ENCODE data around the gene ARID1A. TPM values are rescaled to one million over a fixed set of nuclear protein-coding genes. Genes with fewer than 3 reads are reported as not detected.

The ARID1A gene
- total and polyA plus RNA-seq, 9 of the 15 experiments (the other 6 are each of a cell fraction or from before 2014, with no cell fraction given), result 8.3 to 88.3 (median 22.5) TPM

DNA sequence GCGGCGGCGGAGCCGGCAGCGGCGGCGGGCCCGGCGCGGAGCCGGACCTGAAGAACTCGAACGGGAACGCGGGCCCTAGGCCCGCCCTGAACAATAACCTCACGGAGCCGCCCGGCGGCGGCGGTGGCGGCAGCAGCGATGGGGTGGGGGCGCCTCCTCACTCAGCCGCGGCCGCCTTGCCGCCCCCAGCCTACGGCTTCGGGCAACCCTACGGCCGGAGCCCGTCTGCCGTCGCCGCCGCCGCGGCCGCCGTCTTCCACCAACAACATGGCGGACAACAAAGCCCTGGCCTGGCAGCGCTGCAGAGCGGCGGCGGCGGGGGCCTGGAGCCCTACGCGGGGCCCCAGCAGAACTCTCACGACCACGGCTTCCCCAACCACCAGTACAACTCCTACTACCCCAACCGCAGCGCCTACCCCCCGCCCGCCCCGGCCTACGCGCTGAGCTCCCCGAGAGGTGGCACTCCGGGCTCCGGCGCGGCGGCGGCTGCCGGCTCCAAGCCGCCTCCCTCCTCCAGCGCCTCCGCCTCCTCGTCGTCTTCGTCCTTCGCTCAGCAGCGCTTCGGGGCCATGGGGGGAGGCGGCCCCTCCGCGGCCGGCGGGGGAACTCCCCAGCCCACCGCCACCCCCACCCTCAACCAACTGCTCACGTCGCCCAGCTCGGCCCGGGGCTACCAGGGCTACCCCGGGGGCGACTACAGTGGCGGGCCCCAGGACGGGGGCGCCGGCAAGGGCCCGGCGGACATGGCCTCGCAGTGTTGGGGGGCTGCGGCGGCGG is 1.0 kb downstream of the ARID1A start (continued):
- TF ChIP-seq, protein P1, sequence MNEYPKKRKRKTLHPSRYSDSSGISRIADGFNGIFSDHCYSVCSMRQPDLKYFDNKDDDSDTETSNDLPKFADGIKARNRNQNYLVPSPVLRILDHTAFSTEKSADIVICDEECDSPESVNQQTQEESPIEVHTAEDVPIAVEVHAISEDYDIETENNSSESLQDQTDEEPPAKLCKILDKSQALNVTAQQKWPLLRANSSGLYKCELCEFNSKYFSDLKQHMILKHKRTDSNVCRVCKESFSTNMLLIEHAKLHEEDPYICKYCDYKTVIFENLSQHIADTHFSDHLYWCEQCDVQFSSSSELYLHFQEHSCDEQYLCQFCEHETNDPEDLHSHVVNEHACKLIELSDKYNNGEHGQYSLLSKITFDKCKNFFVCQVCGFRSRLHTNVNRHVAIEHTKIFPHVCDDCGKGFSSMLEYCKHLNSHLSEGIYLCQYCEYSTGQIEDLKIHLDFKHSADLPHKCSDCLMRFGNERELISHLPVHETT (CRISPR knock-in tag; conservative IDR thresholded peaks at IDR 0.05 in 1 of 2, IDR thresholded peaks at IDR 0.05 in 1 of 2), result no peak
- TF ChIP-seq GTF2F1 (IDR thresholded peaks at IDR 0.05; ENCODE audit: low read depth, low read length) (no peak), RUNX1 (IDR thresholded peaks at IDR 0.05; ENCODE audit: low read depth) (no peak), YBX1 (IDR thresholded peaks at IDR 0.05) (no peak), CBX5 (IDR thresholded peaks at IDR 0.05; ENCODE audit: borderline replicate concordance, low read depth) (no peak), SUPT5H (IDR thresholded peaks at IDR 0.05) (no peak; the same call in 1 of the 2 replicates), SAP30 (IDR thresholded peaks at IDR 0.05; ENCODE audit: borderline replicate concordance, insufficient read depth, low read depth, low read length, poor library complexity, severe bottlenecking) (peak; percentile 38), MYBL2 (IDR thresholded peaks at IDR 0.05; ENCODE audit: low read depth) (no peak), MYBL2 (CRISPR knock-in tag; IDR thresholded peaks at IDR 0.05; ENCODE audit: borderline replicate concordance) (no peak), ZNF586 (CRISPR knock-in tag; conservative IDR thresholded peaks at IDR 0.05) (no peak), ZNF740 (CRISPR knock-in tag; IDR thresholded peaks at IDR 0.05) (peak; percentile 42; the same call in 1 of the 2 replicates), ZNF740 (tag; IDR thresholded peaks at IDR 0.05) (no peak; a peak in 1 of 4 replicates), PML (IDR thresholded peaks at IDR 0.05; ENCODE audit: low read length) (no peak), ZKSCAN3 (CRISPR knock-in tag; IDR thresholded peaks at IDR 0.05) (no peak), SIN3A (IDR thresholded peaks at IDR 0.05; ENCODE audit: borderline replicate concordance in 2 of 2, control insufficient read depth in 1 of 2, low read depth in 2 of 2, low read length in 2 of 2) (peak in 1 of 2 experiments; percentile 50; a peak in 1 of 4 replicates)
- TF ChIP-seq, protein P2, sequence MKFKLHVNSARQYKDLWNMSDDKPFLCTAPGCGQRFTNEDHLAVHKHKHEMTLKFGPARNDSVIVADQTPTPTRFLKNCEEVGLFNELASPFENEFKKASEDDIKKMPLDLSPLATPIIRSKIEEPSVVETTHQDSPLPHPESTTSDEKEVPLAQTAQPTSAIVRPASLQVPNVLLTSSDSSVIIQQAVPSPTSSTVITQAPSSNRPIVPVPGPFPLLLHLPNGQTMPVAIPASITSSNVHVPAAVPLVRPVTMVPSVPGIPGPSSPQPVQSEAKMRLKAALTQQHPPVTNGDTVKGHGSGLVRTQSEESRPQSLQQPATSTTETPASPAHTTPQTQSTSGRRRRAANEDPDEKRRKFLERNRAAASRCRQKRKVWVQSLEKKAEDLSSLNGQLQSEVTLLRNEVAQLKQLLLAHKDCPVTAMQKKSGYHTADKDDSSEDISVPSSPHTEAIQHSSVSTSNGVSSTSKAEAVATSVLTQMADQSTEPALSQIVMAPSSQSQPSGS (CRISPR knock-in tag; IDR thresholded peaks at IDR 0.05), result no peak
- TF ChIP-seq, protein P3, sequence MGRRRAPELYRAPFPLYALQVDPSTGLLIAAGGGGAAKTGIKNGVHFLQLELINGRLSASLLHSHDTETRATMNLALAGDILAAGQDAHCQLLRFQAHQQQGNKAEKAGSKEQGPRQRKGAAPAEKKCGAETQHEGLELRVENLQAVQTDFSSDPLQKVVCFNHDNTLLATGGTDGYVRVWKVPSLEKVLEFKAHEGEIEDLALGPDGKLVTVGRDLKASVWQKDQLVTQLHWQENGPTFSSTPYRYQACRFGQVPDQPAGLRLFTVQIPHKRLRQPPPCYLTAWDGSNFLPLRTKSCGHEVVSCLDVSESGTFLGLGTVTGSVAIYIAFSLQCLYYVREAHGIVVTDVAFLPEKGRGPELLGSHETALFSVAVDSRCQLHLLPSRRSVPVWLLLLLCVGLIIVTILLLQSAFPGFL (CRISPR knock-in tag; IDR thresholded peaks at IDR 0.05), result no peak
- TF ChIP-seq, protein P4, sequence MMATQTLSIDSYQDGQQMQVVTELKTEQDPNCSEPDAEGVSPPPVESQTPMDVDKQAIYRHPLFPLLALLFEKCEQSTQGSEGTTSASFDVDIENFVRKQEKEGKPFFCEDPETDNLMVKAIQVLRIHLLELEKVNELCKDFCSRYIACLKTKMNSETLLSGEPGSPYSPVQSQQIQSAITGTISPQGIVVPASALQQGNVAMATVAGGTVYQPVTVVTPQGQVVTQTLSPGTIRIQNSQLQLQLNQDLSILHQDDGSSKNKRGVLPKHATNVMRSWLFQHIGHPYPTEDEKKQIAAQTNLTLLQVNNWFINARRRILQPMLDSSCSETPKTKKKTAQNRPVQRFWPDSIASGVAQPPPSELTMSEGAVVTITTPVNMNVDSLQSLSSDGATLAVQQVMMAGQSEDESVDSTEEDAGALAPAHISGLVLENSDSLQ (IDR thresholded peaks at IDR 0.05), result no peak
- TF ChIP-seq, protein P5, sequence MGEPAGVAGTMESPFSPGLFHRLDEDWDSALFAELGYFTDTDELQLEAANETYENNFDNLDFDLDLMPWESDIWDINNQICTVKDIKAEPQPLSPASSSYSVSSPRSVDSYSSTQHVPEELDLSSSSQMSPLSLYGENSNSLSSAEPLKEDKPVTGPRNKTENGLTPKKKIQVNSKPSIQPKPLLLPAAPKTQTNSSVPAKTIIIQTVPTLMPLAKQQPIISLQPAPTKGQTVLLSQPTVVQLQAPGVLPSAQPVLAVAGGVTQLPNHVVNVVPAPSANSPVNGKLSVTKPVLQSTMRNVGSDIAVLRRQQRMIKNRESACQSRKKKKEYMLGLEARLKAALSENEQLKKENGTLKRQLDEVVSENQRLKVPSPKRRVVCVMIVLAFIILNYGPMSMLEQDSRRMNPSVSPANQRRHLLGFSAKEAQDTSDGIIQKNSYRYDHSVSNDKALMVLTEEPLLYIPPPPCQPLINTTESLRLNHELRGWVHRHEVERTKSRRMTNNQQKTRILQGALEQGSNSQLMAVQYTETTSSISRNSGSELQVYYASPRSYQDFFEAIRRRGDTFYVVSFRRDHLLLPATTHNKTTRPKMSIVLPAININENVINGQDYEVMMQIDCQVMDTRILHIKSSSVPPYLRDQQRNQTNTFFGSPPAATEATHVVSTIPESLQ (CRISPR knock-in tag; IDR thresholded peaks at IDR 0.05), result no peak

Data from K562 (cell line).